Mesendoderm (in vitro differentiated cells): ENCODE measurements around the gene FYB1.

Experiments used
- DNase-seq: peaks from one replicate; pipeline ENCODE4 v3.0.0; 2013
- H2AK5ac ChIP-seq: 2 replicates; pipeline ENCODE4 v1.6.1; 2013; ENCODE audit warnings: low read length, inconsistent platforms
- H2BK120ac ChIP-seq: 2 replicates; pipeline ENCODE4 v1.6.1; 2013; ENCODE audit warnings: low read depth, mild to moderate bottlenecking, low read length, moderate library complexity, mixed read lengths
- H2BK15ac ChIP-seq: replicated peaks from 2 replicates; pipeline ENCODE4 v1.6.1; 2013; ENCODE audit warnings: low read depth, mild to moderate bottlenecking, moderate library complexity
- H2BK5ac ChIP-seq: 2 replicates; pipeline ENCODE4 v1.6.1; 2013; ENCODE audit warnings: low read length, inconsistent platforms
- H3K18ac ChIP-seq: 2 replicates; pipeline ENCODE4 v1.6.1; 2013; ENCODE audit warnings: mild to moderate bottlenecking, low read length, mixed read lengths
- H3K23ac ChIP-seq: one replicate; pipeline ENCODE4 v1.6.1; 2013; ENCODE audit warnings: low read length
- H3K27ac ChIP-seq: 2 replicates; pipeline ENCODE4 v1.5.1; 2013; ENCODE audit warnings: low read depth, mild to moderate bottlenecking, inconsistent platforms, low read length, moderate library complexity
- H3K27me3 ChIP-seq: 2 replicates; pipeline ENCODE4 v1.6.1; 2013; ENCODE audit warnings: low read length, control low read depth, mild to moderate bottlenecking, inconsistent platforms; ENCODE audit not compliant: insufficient read depth, poor library complexity
- H3K36me3 ChIP-seq: 2 replicates; pipeline ENCODE4 v1.6.1; 2013; ENCODE audit warnings: low read length, inconsistent platforms; ENCODE audit not compliant: control insufficient read depth, insufficient read depth
- H3K4ac ChIP-seq: one replicate; pipeline ENCODE4 v1.6.1; 2013; ENCODE audit warnings: low read depth, mild to moderate bottlenecking, low read length, moderate library complexity
- H3K4me1 ChIP-seq: 2 replicates; pipeline ENCODE4 v1.6.1; 2013; ENCODE audit warnings: low read depth, low read length, inconsistent platforms; ENCODE audit not compliant: control insufficient read depth
- H3K4me2 ChIP-seq: 2 replicates; pipeline ENCODE4 v1.6.1; 2013; ENCODE audit warnings: low read length
- H3K4me3 ChIP-seq: 2 replicates; pipeline ENCODE4 v1.5.1; 2013; ENCODE audit warnings: mild to moderate bottlenecking, low read length
- H3K56ac ChIP-seq: one replicate; pipeline ENCODE4 v1.6.1; 2013; ENCODE audit warnings: low read length
- H3K79me1 ChIP-seq: 2 replicates; pipeline ENCODE4 v1.6.1; 2013; ENCODE audit warnings: low read length, inconsistent platforms
- H3K79me2 ChIP-seq: 2 replicates; pipeline ENCODE4 v1.6.1; 2013; ENCODE audit warnings: mild to moderate bottlenecking, low read length; ENCODE audit not compliant: control insufficient read depth, insufficient read depth
- H3K9ac ChIP-seq: 2 replicates; pipeline ENCODE4 v1.6.1; 2013; ENCODE audit warnings: low read length, inconsistent platforms
- H4K5ac ChIP-seq: one replicate; pipeline ENCODE4 v1.6.1; 2013; ENCODE audit warnings: low read length
- H4K8ac ChIP-seq: one replicate; pipeline ENCODE4 v1.6.1; 2013; ENCODE audit warnings: low read depth, mild to moderate bottlenecking, control low read depth, low read length, moderate library complexity
- WGBS: extraction: QIAGEN DNeasy Blood & Tissue Kit; methylation state at CpG from one replicate; pipeline ENCODE4 v1.1.7; 2013; ENCODE audit warnings: low lambda C conversion rate, missing lambda C conversion rate; ENCODE audit not compliant: insufficient coverage; ENCODE audit errors: extremely low coverage; 5-methylcytosine and 5-hydroxymethylcytosine counted together

FYB1 gene

GRCh38 chr5:39201781-39202596 is 17.4 kb downstream of the FYB1 start:
- no peak overlapping the region for H2BK15ac ChIP-seq

GRCh38 chr5:39201160-39201780 is 18.1 kb downstream of the FYB1 start:
- Histone ChIP-seq H3K18ac (no peak overlapping the region), H3K36me3 (no peaks in the 10 kb centered on the region), H3K4ac (no peak overlapping the region), H3K4me3 (no peak overlapping the region), H2BK15ac (no peak overlapping the region), H2BK120ac (no peak overlapping the region), H3K56ac (no peak overlapping the region), H3K27me3 (no peaks in the 10 kb centered on the region), H2BK5ac (no peak overlapping the region), H2AK5ac (no peak overlapping the region), H3K23ac (no peak overlapping the region), H3K27ac (no peak overlapping the region), H3K79me2 (no peaks in the 10 kb centered on the region), H4K8ac (no peak overlapping the region), H4K5ac (no peak overlapping the region), H3K9ac (no peak overlapping the region), H3K4me1 (no peaks in the 10 kb centered on the region), H3K79me1 (no peaks in the 10 kb centered on the region), H3K4me2 (no peak overlapping the region)
- no peak for DNase-seq
- no CpG with 5 or more reads among the region's 1 CpG for WGBS

More at GRCh38 chr5:39201781-39202596, 17.4 kb downstream of the FYB1 start:
- no peak overlapping the region for H3K9ac ChIP-seq
- no peaks in the 10 kb centered on the region for H3K4me1 ChIP-seq
- no peak overlapping the region for H3K23ac ChIP-seq
- no peak overlapping the region for H3K4me3 ChIP-seq
- no peak overlapping the region for H2BK120ac ChIP-seq
- no peak overlapping the region for H4K8ac ChIP-seq
- H3K4ac ChIP-seq: no peak overlapping the region
- H2AK5ac ChIP-seq: no peak overlapping the region
- DNase-seq: no peak
- no peak overlapping the region for H3K4me2 ChIP-seq
- no CpG with 5 or more reads among the region's 11 CpGs for WGBS
- no peaks in the 10 kb centered on the region for H3K27me3 ChIP-seq
- no peak overlapping the region for H3K27ac ChIP-seq
- no peak overlapping the region for H3K56ac ChIP-seq
- no peaks in the 10 kb centered on the region for H3K36me3 ChIP-seq
- no peaks in the 10 kb centered on the region for H3K79me1 ChIP-seq
- no peaks in the 10 kb centered on the region for H3K79me2 ChIP-seq
- no peak overlapping the region for H4K5ac ChIP-seq
- no peak overlapping the region for H2BK5ac ChIP-seq
- H3K18ac ChIP-seq: no peak overlapping the region

GRCh38 chr5:39200081-39200480 is 19.3 kb downstream of the FYB1 start:
- no peaks in the 10 kb centered on the region for H3K36me3 ChIP-seq
- H3K9ac ChIP-seq: no peak overlapping the region
- H3K4ac ChIP-seq: no peak overlapping the region
- no peak overlapping the region for H2BK5ac ChIP-seq
- no peak overlapping the region for H3K23ac ChIP-seq
- no peak overlapping the region for H3K27ac ChIP-seq
- no peak for DNase-seq
- no peak overlapping the region for H3K18ac ChIP-seq
- WGBS: no CpG with 5 or more reads among the region's 4 CpGs
- H3K4me3 ChIP-seq: no peak overlapping the region
- no peaks in the 10 kb centered on the region for H3K79me2 ChIP-seq
- H4K5ac ChIP-seq: no peak overlapping the region
- no peaks in the 10 kb centered on the region for H3K79me1 ChIP-seq
- no peak overlapping the region for H4K8ac ChIP-seq
- no peaks in the 10 kb centered on the region for H3K4me1 ChIP-seq
- no peak overlapping the region for H3K4me2 ChIP-seq
- no peak overlapping the region for H2BK15ac ChIP-seq
- no peak overlapping the region for H2AK5ac ChIP-seq
- no peaks in the 10 kb centered on the region for H3K27me3 ChIP-seq
- H3K56ac ChIP-seq: no peak overlapping the region
- no peak overlapping the region for H2BK120ac ChIP-seq

GRCh38 chr5:39199335-39199734 is 20.0 kb downstream of the FYB1 start:
- Histone ChIP-seq H3K36me3 (no peaks in the 10 kb centered on the region), H2BK5ac (no peak overlapping the region), H3K79me2 (no peaks in the 10 kb centered on the region), H2BK120ac (no peak overlapping the region), H3K4me1 (no peaks in the 10 kb centered on the region), H3K4me3 (no peak overlapping the region), H3K18ac (no peak overlapping the region), H2BK15ac (no peak overlapping the region), H4K5ac (no peak overlapping the region), H3K23ac (no peak overlapping the region), H4K8ac (no peak overlapping the region), H3K27ac (no peak overlapping the region), H3K4ac (no peak overlapping the region), H3K4me2 (no peak overlapping the region), H3K79me1 (no peaks in the 10 kb centered on the region), H3K9ac (no peak overlapping the region), H2AK5ac (no peak overlapping the region), H3K56ac (no peak overlapping the region), H3K27me3 (no peaks in the 10 kb centered on the region)
- no CpG with 5 or more reads among the region's 3 CpGs for WGBS
- DNase-seq: no peak

GRCh38 chr5:39198127-39198526 is 21.2 kb downstream of the FYB1 start:
- H3K4me3 ChIP-seq: no peak overlapping the region
- no peak overlapping the region for H2BK5ac ChIP-seq
- no peak for DNase-seq
- no peak overlapping the region for H3K4ac ChIP-seq
- no CpG with 5 or more reads among the region's 5 CpGs for WGBS
- no peak overlapping the region for H2BK15ac ChIP-seq
- H3K56ac ChIP-seq: no peak overlapping the region
- H4K5ac ChIP-seq: no peak overlapping the region
- no peak overlapping the region for H2BK120ac ChIP-seq
- H3K27me3 ChIP-seq: no peaks in the 10 kb centered on the region
- no peaks in the 10 kb centered on the region for H3K79me1 ChIP-seq
- H2AK5ac ChIP-seq: no peak overlapping the region
- H4K8ac ChIP-seq: no peak overlapping the region
- no peak overlapping the region for H3K4me2 ChIP-seq
- H3K9ac ChIP-seq: no peak overlapping the region
- no peak overlapping the region for H3K23ac ChIP-seq
- H3K79me2 ChIP-seq: no peaks in the 10 kb centered on the region
- H3K27ac ChIP-seq: no peak overlapping the region
- no peak overlapping the region for H3K18ac ChIP-seq
- no peaks in the 10 kb centered on the region for H3K36me3 ChIP-seq
- H3K4me1 ChIP-seq: no peaks in the 10 kb centered on the region
